ENCODE results near the gene TMEM63A.

The TMEM63A gene

GRCh38 chr1:225863167-225863566 lies 19.0 kb downstream of the TMEM63A start:
- DNase-seq, result no peak

DNA sequence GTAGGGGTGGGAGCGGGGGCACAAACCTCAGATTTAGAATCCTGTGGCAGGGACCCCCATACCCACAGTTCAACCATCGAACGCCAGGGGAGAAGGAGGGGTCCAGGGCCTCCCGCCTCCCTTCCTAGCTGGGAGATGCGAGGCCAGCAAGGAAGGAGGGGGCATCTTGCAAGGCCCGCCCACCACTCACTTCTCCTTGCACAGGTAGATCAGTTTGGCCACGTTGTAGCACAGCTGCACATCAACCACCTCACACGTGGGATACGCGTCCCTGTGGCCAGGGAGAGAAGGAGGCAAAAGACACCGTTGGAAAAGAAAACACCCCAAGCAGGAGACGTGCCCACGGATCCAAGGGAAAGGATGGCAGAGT lies 19.6 kb downstream of the TMEM63A start:
- DNase-seq, result no peak

DNA sequence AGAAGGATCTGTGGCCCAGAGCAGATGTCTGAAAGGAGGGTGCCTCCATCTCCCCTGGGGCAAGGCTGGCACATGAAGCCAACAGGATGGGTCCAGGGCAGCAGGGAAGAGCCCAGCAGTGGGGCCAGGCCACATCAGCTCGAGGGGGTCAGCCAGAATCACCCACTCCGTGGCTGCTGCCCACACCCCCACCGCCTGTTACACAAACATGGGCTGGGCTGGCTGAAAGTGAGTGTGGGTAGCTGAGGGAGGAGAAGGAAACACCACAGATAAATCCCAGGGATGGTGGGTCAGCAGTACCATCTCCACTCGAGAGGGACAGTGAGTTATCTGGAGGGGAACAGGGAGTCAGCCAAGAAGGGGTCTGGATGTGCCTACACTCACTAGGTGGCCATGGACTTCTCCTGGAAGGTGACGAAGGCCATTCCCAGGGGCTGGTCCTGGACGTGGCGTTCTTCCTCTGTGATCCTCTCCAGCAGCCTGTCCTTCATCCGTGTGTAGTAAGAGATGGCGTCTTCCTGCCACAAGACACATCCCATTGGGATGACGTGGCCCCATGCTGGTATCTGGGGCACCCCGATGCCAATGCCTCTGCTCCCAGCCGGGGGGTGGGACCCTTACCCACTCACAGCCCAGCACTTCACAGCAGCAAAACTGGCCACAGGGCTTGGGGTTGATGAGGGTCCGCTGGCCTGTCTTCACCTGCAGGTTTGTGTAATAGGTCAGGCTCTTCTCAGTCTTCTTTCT lies 20.2 kb downstream of the TMEM63A start:
- DNase-seq, result no peak

GRCh38 chr1:225860876-225861441 lies 21.2 kb downstream of the TMEM63A start:
- no peak for DNase-seq

GRCh38 chr1:225860107-225860506 lies 22.1 kb downstream of the TMEM63A start:
- no peak for DNase-seq

DNA sequence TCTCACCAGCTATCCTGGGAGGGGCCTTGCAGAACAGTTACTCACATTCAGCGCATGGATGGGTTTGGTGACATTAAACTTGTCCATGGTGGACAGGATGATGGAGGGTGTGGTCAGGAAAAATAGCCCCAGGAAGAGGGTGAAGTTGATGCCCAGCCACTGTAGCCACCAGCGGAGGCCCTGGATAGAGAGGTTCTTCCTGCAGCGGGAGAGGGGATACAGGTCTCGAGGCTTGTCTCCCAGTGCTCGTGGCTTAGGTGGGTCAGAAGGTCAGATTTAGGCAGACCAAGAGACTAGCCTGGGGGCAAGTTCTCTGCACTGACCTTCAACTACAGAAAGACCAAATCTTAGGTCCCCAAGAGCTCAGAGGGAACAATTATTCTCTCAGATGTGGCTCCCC lies 23.0 kb downstream of the TMEM63A start:
- no peak for DNase-seq

GRCh38 chr1:225857256-225857655 lies 24.9 kb downstream of the TMEM63A start:
- no peak for DNase-seq

- no peak for DNase-seq
Observed at GRCh38 chr1:225855503-225856300, 26.5 kb downstream of the TMEM63A start.

DNA sequence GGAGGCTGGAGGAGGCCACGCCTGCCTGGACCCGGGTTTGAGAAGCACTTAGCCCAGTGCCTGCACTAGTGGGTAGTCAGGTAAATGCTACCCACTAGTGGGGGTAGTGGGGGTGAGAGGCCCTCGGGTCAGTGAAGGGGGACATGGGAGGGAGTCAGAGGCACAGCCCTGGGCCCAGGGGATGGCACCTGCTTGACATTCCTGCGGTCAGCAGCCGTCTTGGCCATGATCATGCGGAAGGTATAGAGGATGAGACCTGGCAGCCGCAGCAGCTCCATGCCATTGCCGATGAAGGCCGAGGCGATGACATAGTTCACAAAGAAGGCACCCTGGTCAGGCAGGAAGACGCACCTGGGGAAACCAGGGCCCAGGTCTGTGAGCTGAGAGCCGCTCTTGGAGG lies 28.7 kb downstream of the TMEM63A start:
- DNase-seq, result no peak

- DNase-seq, result no peak
Observed at GRCh38 chr1:225852413-225853124, 29.6 kb downstream of the TMEM63A start.

GRCh38 chr1:225851805-225852204 lies 30.4 kb downstream of the TMEM63A start:
- no peak for DNase-seq

DNA sequence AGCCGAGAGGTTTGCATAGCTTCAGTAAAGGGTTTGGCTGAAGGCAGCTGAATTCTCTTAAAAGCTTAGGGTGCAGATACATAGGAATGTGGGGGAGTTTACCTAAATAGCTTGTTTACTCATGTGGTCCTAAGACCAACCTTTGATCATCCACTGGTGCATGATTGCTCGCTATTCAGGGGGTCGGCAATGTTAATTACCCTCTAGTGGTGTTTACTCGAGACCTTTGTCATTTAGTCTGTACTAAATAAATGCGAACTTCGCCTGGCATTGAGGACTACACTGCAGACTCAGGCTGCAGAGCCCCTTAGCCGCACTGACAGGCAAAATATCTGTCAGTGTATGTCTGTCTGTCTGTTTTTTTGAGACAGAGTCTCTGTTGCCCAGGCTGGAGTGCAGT lies 31.8 kb downstream of the TMEM63A start:
- no peak for DNase-seq

DNA sequence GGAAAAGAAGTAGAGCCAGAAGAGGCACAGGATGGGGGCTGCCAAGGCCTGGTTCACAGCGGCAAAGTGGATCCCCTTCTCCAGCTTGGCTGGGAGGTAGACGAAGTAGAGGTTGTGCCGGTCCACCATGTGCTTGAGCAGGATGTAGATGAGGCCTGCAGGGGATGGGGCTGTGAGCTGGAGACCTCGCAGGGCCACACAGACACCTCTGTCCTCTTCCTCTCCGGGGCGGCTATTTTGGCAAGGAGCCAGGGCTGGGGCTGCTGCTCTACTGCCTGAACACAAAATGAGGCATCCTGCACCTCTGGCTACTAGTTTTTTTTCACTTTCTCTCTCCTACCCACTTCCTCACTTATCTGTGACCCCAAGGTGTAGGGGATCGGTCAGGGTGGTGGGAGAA lies 32.3 kb downstream of the TMEM63A start:
- DNase-seq, result no peak

- DNase-seq, result peak; percentile 29
Observed at GRCh38 chr1:225848030-225848955, 33.9 kb downstream of the TMEM63A start.

- peak; percentile 25 for DNase-seq
Observed at GRCh38 chr1:225847610-225848009, 34.6 kb downstream of the TMEM63A start.

- no peak for DNase-seq
Observed at GRCh38 chr1:225846331-225847310, 35.6 kb downstream of the TMEM63A start.

DNA sequence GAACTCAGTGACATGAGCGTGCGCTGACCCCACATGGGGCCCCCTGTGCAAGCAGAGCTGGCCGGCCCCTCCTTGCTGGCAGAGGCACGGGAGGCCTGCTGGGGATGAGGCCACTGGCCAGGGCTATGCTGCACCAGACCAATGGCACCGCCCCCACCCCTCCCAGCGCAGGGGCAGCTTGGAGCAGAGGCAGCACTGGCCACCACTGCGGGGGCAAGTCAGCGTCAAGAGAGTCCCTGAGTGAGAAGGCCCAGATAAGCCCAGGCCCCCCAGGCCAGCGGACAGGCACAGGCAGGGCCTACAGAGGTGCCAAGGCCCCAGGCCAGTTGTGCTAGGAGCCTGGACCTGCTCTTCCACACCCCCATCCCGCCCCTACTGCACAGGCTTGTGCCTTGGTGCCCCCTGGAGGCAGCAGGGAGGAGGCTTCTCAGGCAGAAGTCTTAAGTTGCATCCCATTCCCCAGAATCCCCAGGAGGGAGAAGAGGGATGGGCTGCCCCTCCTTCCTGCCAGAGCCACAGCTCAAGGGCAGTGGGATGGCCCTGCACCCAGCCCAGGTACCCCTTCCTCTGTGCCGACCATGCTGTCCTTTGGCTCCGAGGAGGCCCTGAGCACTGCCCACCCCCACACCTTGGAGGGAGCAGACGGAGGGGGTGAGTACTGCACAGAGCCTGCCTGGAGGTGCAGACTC lies 36.5 kb downstream of the TMEM63A start:
- DNase-seq, result peak; percentile 73

- no peak for DNase-seq
Observed at GRCh38 chr1:225845097-225845496, 37.1 kb downstream of the TMEM63A start.

DNA sequence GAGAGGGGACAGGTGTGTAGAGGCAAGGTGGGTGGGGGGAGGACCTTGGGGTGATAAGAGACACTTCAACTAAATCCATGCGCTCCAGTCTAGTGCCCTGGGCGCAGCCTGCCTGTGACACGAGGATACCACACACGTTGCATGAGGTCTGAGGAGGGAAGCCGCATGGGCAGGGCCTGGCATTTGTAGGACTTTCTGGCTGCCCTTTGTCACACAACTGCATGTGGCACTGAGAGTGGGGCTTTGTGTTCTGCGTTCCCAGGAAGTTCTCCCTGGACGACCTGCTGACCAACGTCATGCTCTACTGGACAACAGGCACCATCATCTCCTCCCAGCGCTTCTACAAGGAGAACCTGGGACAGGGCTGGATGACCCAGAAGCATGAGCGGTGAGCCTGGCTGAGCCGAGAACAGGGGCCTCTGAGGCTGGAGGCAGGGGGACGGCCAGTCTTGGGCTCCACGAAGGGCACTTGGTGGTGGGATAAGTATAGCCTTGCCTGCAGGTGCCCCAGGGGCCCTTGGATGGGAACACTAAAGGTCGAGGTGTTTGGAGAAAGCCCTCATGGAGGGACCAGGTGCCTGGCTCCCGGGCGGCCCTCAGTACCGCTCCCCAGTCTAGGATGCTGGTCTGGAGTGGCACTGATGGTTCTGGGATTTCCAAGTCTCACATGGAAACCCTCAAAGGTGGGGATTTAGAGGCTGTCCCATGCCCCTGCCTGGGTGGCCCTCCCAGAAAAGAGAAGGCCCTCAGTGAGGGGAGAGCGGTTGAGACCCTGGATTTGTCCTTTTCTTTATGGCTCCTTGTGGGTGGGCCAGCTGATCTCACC lies 37.7 kb downstream of the TMEM63A start:
- no peak for DNase-seq

DNA sequence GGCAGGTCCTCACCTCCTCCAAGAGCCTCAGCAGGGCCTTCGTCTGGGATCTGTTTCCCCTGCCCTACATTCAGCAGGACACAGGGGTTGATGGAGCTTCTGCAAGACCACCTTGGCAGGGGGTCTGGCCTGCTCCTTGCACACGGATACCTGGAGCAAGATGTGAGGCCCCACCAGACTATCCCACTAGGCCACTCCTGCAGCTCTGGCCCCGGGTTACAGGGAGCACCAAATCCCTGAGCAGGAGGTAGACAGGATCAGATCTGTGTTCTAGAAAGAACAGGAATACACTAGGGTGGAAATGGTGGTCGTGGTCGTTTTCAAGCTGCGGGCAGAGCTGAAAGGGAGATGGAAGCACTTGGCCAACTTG lies 38.8 kb downstream of the TMEM63A start:
- DNase-seq, result no peak
